Measurements from ENCODE around the gene RORB. TPM values are rescaled to one million over a fixed set of nuclear protein-coding genes. Genes with fewer than 3 reads are reported as not detected.
A peak's percentile ranks its signal among the peaks of the same experiment; 100 is the strongest.

The RORB gene
- total RNA-seq, 4 donors from 2014 or later = under 0.01 to 2.5 (median 0.94) TPM; not detected in 1

DNA sequence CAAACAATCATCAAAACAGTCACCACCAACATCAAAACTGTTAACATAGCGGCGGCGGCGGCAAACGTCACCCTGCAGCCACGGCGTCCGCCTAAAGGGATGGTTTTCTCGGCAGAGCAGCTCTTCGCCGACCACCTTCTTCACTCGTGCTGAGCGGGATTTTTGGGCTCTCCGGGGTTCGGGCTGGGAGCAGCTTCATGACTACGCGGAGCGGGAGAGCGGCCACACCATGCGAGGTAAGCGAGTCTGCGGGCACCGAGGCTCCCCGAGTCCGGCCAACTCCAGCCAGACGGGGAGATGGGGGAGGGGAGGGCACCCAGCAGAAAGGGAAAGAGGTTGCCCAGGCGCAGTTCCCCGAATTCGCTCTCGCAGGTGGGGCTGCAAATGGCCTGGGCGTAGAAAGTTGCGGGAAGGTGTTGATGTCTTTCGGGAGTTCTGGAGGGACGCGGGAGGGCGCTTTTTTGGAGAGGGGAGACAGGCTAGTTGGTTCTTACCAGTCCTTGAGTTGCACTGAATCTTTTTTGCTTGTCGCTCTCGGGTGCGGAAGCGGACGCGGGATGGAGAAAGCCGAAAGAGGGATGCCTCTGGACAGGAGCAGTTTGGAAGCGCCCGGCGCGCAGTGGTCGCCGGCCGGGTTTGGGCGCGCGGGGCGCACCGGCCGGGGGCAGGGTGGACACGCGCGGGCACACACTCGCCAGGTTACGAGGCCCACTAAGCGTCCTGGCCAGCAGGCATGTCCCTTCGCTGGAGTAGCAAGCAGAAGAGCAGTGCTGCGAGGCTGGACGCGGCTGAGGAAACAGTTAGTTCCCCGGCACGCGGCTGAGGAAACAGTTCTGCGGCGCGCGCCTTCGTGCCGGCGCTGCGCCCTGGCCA, 849 bp downstream of the RORB start:
- TF ChIP-seq POLR2A (IDR thresholded peaks at IDR 0.05) = no peak
- TF ChIP-seq, protein P1, sequence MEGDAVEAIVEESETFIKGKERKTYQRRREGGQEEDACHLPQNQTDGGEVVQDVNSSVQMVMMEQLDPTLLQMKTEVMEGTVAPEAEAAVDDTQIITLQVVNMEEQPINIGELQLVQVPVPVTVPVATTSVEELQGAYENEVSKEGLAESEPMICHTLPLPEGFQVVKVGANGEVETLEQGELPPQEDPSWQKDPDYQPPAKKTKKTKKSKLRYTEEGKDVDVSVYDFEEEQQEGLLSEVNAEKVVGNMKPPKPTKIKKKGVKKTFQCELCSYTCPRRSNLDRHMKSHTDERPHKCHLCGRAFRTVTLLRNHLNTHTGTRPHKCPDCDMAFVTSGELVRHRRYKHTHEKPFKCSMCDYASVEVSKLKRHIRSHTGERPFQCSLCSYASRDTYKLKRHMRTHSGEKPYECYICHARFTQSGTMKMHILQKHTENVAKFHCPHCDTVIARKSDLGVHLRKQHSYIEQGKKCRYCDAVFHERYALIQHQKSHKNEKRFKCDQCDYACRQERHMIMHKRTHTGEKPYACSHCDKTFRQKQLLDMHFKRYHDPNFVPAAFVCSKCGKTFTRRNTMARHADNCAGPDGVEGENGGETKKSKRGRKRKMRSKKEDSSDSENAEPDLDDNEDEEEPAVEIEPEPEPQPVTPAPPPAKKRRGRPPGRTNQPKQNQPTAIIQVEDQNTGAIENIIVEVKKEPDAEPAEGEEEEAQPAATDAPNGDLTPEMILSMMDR (IDR thresholded peaks at IDR 0.05) = no peak
- H3K9me3 ChIP-seq = no peaks in the 10 kb centered on the region
- peak overlapping the region; percentile 35 to 59 (median 47) for H3K4me3 ChIP-seq
- peak in 2 of 3 donors; percentile 46 to 50 for DNase-seq
- no peak overlapping the region for H3K27ac ChIP-seq
- peaks cover 0 to 9% of the 10 kb centered on the region in 2 donors for H3K27me3 ChIP-seq
- H3K4me1 ChIP-seq = peaks cover 0 to 23% (median 0%) of the 10 kb centered on the region in 4 donors
- no peaks in the 10 kb centered on the region for H3K36me3 ChIP-seq

- Histone ChIP-seq H3K36me3 (no peaks in the 10 kb centered on the region), H3K27ac (no peak overlapping the region), H3K4me3 (peak overlapping the region; percentile 35 to 59 (median 47)), H3K4me1 (peaks cover 0 to 23% (median 0%) of the 10 kb centered on the region in 4 donors), H3K27me3 (peaks cover 0 to 9% of the 10 kb centered on the region in 2 donors), H3K9me3 (no peaks in the 10 kb centered on the region)
- no peak for DNase-seq
- TF ChIP-seq POLR2A (IDR thresholded peaks at IDR 0.05) = no peak
- TF ChIP-seq, protein P1 (IDR thresholded peaks at IDR 0.05) = no peak
Measured at GRCh38 chr9:74498621-74499095, 1.5 kb downstream of the RORB start.

DNA sequence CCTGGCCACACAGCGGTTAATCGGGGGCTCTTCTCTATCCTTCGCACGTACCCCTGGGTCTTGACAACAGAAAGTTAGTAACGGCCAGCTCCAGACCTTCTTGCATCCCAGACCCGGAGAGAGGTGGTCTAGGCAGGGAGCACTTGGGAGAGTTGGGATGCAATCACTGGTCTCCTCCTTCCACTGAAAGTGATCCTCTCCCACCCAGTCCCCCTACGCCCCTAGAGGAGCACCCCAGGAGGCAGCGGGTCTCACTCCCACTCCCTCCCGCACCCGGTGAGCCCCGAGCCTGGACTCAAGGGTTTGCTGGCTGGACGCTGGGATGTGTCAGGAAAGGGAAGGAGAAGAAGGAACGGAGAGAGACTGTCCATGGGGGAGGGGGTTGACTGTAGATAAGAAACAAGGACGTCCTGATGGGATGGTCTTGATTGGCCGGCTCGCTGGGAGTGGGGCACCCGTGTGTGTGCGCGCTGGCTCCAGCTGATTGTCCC, 2.0 kb downstream of the RORB start:
- no peaks in the 10 kb centered on the region for H3K9me3 ChIP-seq
- H3K4me1 ChIP-seq = peaks cover 0 to 23% (median 0%) of the 10 kb centered on the region in 4 donors
- H3K27ac ChIP-seq = no peak overlapping the region
- no peaks in the 10 kb centered on the region for H3K36me3 ChIP-seq
- peaks cover 0 to 9% of the 10 kb centered on the region in 2 donors for H3K27me3 ChIP-seq
- TF ChIP-seq POLR2A (IDR thresholded peaks at IDR 0.05) = no peak
- TF ChIP-seq, protein P1 (IDR thresholded peaks at IDR 0.05) = no peak
- peak overlapping the region in 3 of 4 donors; percentile 35 to 59 (median 38) for H3K4me3 ChIP-seq
- DNase-seq = no peak

GRCh38 chr9:74499770-74500583, 2.8 kb downstream of the RORB start:
- peak overlapping the region in 3 of 4 donors; percentile 35 to 59 (median 38) for H3K4me3 ChIP-seq
- H3K4me1 ChIP-seq = peaks cover 0 to 23% (median 0%) of the 10 kb centered on the region in 4 donors
- H3K36me3 ChIP-seq = no peaks in the 10 kb centered on the region
- DNase-seq = peak in 2 of 3 donors; percentile 34 to 43
- H3K9me3 ChIP-seq = no peaks in the 10 kb centered on the region
- H3K27ac ChIP-seq = no peak overlapping the region
- peaks cover 0 to 9% of the 10 kb centered on the region in 2 donors for H3K27me3 ChIP-seq
- no peak for TF ChIP-seq POLR2A (IDR thresholded peaks at IDR 0.05)
- TF ChIP-seq, protein P1 (IDR thresholded peaks at IDR 0.05) = no peak

DNA sequence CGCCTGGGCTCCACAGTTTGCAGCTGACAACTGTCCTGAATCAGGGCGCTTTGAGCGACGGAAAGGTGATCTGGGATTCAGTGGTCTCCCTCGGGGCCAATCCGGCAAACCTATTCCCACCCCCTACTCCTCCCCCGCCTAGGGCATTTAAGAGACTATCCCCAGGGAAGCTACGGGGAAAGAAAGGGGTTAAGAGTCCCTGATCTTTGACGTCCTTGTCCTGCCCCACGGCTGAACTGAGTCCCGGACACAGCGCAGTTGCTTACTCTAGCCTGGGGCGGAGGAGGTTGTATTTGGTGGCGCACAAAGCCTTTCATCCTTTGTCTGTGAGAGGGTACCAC, 3.4 kb downstream of the RORB start:
- H3K9me3 ChIP-seq = no peaks in the 10 kb centered on the region
- TF ChIP-seq POLR2A (IDR thresholded peaks at IDR 0.05) = no peak
- TF ChIP-seq, protein P1 (IDR thresholded peaks at IDR 0.05) = no peak
- no peak for DNase-seq
- peaks cover 0 to 9% of the 10 kb centered on the region in 2 donors for H3K27me3 ChIP-seq
- peak overlapping the region in 2 of 4 donors; percentile 35 to 59 for H3K4me3 ChIP-seq
- H3K36me3 ChIP-seq = no peaks in the 10 kb centered on the region
- H3K4me1 ChIP-seq = peaks cover 0 to 23% (median 0%) of the 10 kb centered on the region in 4 donors
- H3K27ac ChIP-seq = no peak overlapping the region

Data from Peyer's patch (tissue), 4 donors.